T-cell (primary cell): ENCODE measurements around the gene VDAC1. TPM values are rescaled to one million over a fixed set of nuclear protein-coding genes. Genes with fewer than 3 reads are reported as not detected.

ENCODE experiments used
- ATAC-seq, 4 experiments: fragments of 200-7000 bp in 3 of 4; fragments of 150-1000 bp in 1 of 4; cut with Tn5 transposase; replicated peaks in 1 of 4; 1 replicate in 3 of 4; 2 replicates in 1 of 4; pipeline ENCODE4 v1.10.0; 2021; ENCODE audit warnings: moderate library complexity in 3 of 4, mild to moderate bottlenecking in 2 of 4, moderate number of reproducible peaks in 1 of 4
- CTCF ChIA-PET, 2 donors: fragments of 300-600 bp; sonication (Branson Sonifier 250); formaldehyde crosslinking; loops; one replicate each; lab custom pipeline; 2022; ENCODE audit warnings: antibody characterized with exemption in 2 of 2; lab: Charles Lee
- POLR2A ChIA-PET, 2 donors: fragments of 300-600 bp; sonication (Branson Sonifier 250); formaldehyde crosslinking; loops; one replicate each; lab custom pipeline; 2022; ENCODE audit warnings: antibody characterized with exemption in 2 of 2; lab: Charles Lee
- DNase-seq, 35 experiments: peaks; one replicate each; pipeline versions ENCODE4 v3.0.0 to v3.0.0-alpha.2; 2013 to 2023
- H3K27ac ChIP-seq: one replicate; pipeline ENCODE4 v1.5.1; 2013; ENCODE audit warnings: low read length
- H3K27me3 ChIP-seq, 2 experiments: replicated peaks in 1 of 2; 1 replicate in 1 of 2; 2 replicates in 1 of 2; pipeline versions ENCODE4 v1.6.1 to v1.7.0; 2013; ENCODE audit warnings: low read length in 1 of 2, mixed read lengths in 1 of 2; ENCODE audit not compliant: control insufficient read depth in 2 of 2, insufficient read depth in 2 of 2; ENCODE audit errors: extremely low read depth in 1 of 2
- H3K36me3 ChIP-seq, 2 donors: 1 replicate in 1 of 2; 2 replicates in 1 of 2; pipeline versions ENCODE4 v1.6.1 to v1.7.0; 2013; ENCODE audit warnings: low read length in 1 of 2; ENCODE audit not compliant: control insufficient read depth in 2 of 2, insufficient read depth in 1 of 2; ENCODE audit errors: extremely low read depth in 1 of 2
- H3K4me1 ChIP-seq, 2 experiments: 1 replicate in 1 of 2; 2 replicates in 1 of 2; pipeline versions ENCODE4 v1.6.1 to v1.7.0; 2013; ENCODE audit warnings: low read length in 2 of 2, mixed read lengths in 1 of 2; ENCODE audit not compliant: insufficient read depth in 2 of 2, control insufficient read depth in 1 of 2; ENCODE audit errors: extremely low read depth in 1 of 2
- H3K4me3 ChIP-seq, 2 donors: 1 replicate in 1 of 2; 2 replicates in 1 of 2; pipeline versions ENCODE4 v1.5.1 to v1.7.0; 2013; ENCODE audit warnings: mild to moderate bottlenecking in 2 of 2, low read length in 1 of 2, moderate library complexity in 1 of 2; ENCODE audit not compliant: control insufficient read depth in 1 of 2; ENCODE audit errors: extremely low read depth in 1 of 2
- H3K9me3 ChIP-seq: 2 replicates; pipeline ENCODE4 v1.7.0; 2013
- H3K27ac Mint-ChIP-seq, 2 donors: one replicate each; pipeline ENCODE4 v1.8.0; 2020 to 2021; ENCODE audit warnings: mild to moderate bottlenecking in 2 of 2, mixed read lengths in 2 of 2
- H3K27me3 Mint-ChIP-seq, 2 donors: one replicate each; pipeline ENCODE4 v1.8.0; 2021 to 2022; ENCODE audit warnings: mixed read lengths in 2 of 2
- H3K36me3 Mint-ChIP-seq: one replicate; pipeline ENCODE4 v1.8.0; 2021; ENCODE audit warnings: mixed read lengths
- H3K4me1 Mint-ChIP-seq, 3 donors: one replicate each; pipeline ENCODE4 v1.8.0; 2020 to 2022; ENCODE audit warnings: mixed read lengths in 3 of 3, mild to moderate bottlenecking in 1 of 3
- H3K4me3 Mint-ChIP-seq, 3 donors: one replicate each; pipeline ENCODE4 v1.8.0; 2020 to 2022; ENCODE audit warnings: mild to moderate bottlenecking in 3 of 3, mixed read lengths in 3 of 3, moderate library complexity in 3 of 3
- H3K9me3 Mint-ChIP-seq, 3 donors: one replicate each; pipeline ENCODE4 v1.8.0; 2020 to 2022; ENCODE audit warnings: mixed read lengths in 3 of 3
- WGBS: methylation state at CpG from one replicate; pipeline ENCODE4 v1.1.5; 2013; ENCODE audit warnings: missing lambda C conversion rate; ENCODE audit not compliant: insufficient coverage; 5-methylcytosine and 5-hydroxymethylcytosine counted together
- total RNA-seq, 35 experiments: library from RNA in 6 of 35; stranded (reverse) in 6 of 35; fragments of 120-200 nt in 1 of 35; gene quantifications; one replicate each; pipeline versions ENCODE4 v1.2.1 to v1.2.4 and lab custom pipeline; 2013 to 2026

Gene VDAC1
- total RNA-seq, 5 donors from 2014 or later (not counting 1 experiment from before 2014, with no cell fraction given): 45.8 to 58.7 (median 54.6) TPM

GRCh38 chr5:133934311-133934710 lies 70.5 kb downstream of the VDAC1 start:
- H3K4me3 Mint-ChIP-seq: no peak overlapping the region
- no peaks in the 10 kb centered on the region for H3K36me3 Mint-ChIP-seq
- ChIA-PET POLR2A (no interaction called here), CTCF (no interaction called here)
- Histone ChIP-seq H3K27ac (no peak overlapping the region), H3K27me3 (peaks cover 0 to 23% of the 10 kb centered on the region in 2 experiments), H3K4me3 (no peak overlapping the region), H3K36me3 (no peaks in the 10 kb centered on the region), H3K4me1 (peaks cover 0 to 12% of the 10 kb centered on the region in 2 experiments), H3K9me3 (no peaks in the 10 kb centered on the region)
- no peak for DNase-seq
- H3K27me3 Mint-ChIP-seq: no peaks in the 10 kb centered on the region
- H3K27ac Mint-ChIP-seq: peak overlapping the region in 1 of 2 donors; percentile 72
- H3K4me1 Mint-ChIP-seq: peaks cover 12 to 38% (median 20%) of the 10 kb centered on the region in 3 donors
- 88% methylated on average over 3 of the region's 5 CpGs for WGBS
- no peaks in the 10 kb centered on the region for H3K9me3 Mint-ChIP-seq
- ATAC-seq: no peak

- H3K36me3 ChIP-seq: no peaks in the 10 kb centered on the region
- CTCF ChIA-PET: no interaction called here
- DNase-seq (no peak), ATAC-seq (no peak)
- peaks cover 0 to 16% of the 10 kb centered on the region in 2 experiments for H3K4me1 ChIP-seq
- H3K9me3 Mint-ChIP-seq: no peaks in the 10 kb centered on the region
- no peaks in the 10 kb centered on the region for H3K27me3 Mint-ChIP-seq
- no peaks in the 10 kb centered on the region for H3K9me3 ChIP-seq
- no peak overlapping the region for H3K4me3 ChIP-seq
- 66% methylated on average over 11 of the region's 12 CpGs for WGBS
- no peak overlapping the region for H3K27ac Mint-ChIP-seq
- H3K4me1 Mint-ChIP-seq: peaks cover 12 to 41% (median 23%) of the 10 kb centered on the region in 3 donors
- no peak overlapping the region for H3K27ac ChIP-seq
- POLR2A ChIA-PET: no interaction called here
- H3K36me3 Mint-ChIP-seq: no peaks in the 10 kb centered on the region
- peaks cover 0 to 23% of the 10 kb centered on the region in 2 experiments for H3K27me3 ChIP-seq
- no peak overlapping the region for H3K4me3 Mint-ChIP-seq
These were observed 71.0 kb downstream of the VDAC1 start for GRCh38 chr5:133933670-133934295.

GRCh38 chr5:133933169-133933509 lies 71.6 kb downstream of the VDAC1 start:
- Mint-ChIP-seq H3K36me3 (no peaks in the 10 kb centered on the region), H3K9me3 (no peaks in the 10 kb centered on the region), H3K4me3 (no peak overlapping the region), H3K4me1 (peaks cover 12 to 41% (median 23%) of the 10 kb centered on the region in 3 donors), H3K27ac (no peak overlapping the region), H3K27me3 (no peaks in the 10 kb centered on the region)
- Histone ChIP-seq H3K27ac (no peak overlapping the region), H3K9me3 (no peaks in the 10 kb centered on the region), H3K4me3 (no peak overlapping the region), H3K4me1 (peaks cover 0 to 16% of the 10 kb centered on the region in 2 experiments), H3K36me3 (no peaks in the 10 kb centered on the region), H3K27me3 (peaks cover 0 to 23% of the 10 kb centered on the region in 2 experiments)
- ChIA-PET POLR2A (no interaction called here), CTCF (no interaction called here)
- DNase-seq (no peak), ATAC-seq (no peak)
- WGBS: 67% methylated on average over 1 of the region's 3 CpGs

- peak in 1 of 35 experiments; percentile 37 for DNase-seq
- H3K4me3 Mint-ChIP-seq: no peak overlapping the region
- WGBS: 87% methylated on average over 10 of the region's 13 CpGs
These were observed 72.2 kb downstream of the VDAC1 start for GRCh38 chr5:133932441-133933168.

GRCh38 chr5:133931546-133931945 lies 73.2 kb downstream of the VDAC1 start:
- H3K4me3 Mint-ChIP-seq: no peak overlapping the region
- ATAC-seq: no peak
- no peak overlapping the region for H3K27ac ChIP-seq
- H3K4me1 Mint-ChIP-seq: peaks cover 12 to 37% (median 23%) of the 10 kb centered on the region in 3 donors
- DNase-seq: no peak
- no peaks in the 10 kb centered on the region for H3K9me3 Mint-ChIP-seq
- H3K4me1 ChIP-seq: peaks cover 0 to 16% of the 10 kb centered on the region in 2 experiments
- H3K36me3 Mint-ChIP-seq: no peaks in the 10 kb centered on the region
- no peaks in the 10 kb centered on the region for H3K27me3 Mint-ChIP-seq
- H3K27me3 ChIP-seq: peaks cover 0 to 24% of the 10 kb centered on the region in 2 experiments
- no peaks in the 10 kb centered on the region for H3K36me3 ChIP-seq
- H3K4me3 ChIP-seq: no peak overlapping the region
- ChIA-PET POLR2A (interaction anchor here in 1 of 2 donors (0.5 kb wide), 1 partner anchor 134 kb away, joined by 7 read pairs; no protein-coding TSS in a partner anchor), CTCF (no interaction called here)
- H3K9me3 ChIP-seq: no peaks in the 10 kb centered on the region
- WGBS: 97% methylated on average over 5 of the region's 5 CpGs
- H3K27ac Mint-ChIP-seq: no peak overlapping the region

More at GRCh38 chr5:133932441-133933168, 72.2 kb downstream of the VDAC1 start:
- Mint-ChIP-seq H3K27ac (peak overlapping the region in 1 of 2 donors; percentile 46), H3K9me3 (no peaks in the 10 kb centered on the region), H3K27me3 (no peaks in the 10 kb centered on the region), H3K4me1 (peaks cover 12 to 41% (median 23%) of the 10 kb centered on the region in 3 donors), H3K36me3 (no peaks in the 10 kb centered on the region)
- ATAC-seq: no peak
- CTCF ChIA-PET: no interaction called here
- no peak overlapping the region for H3K27ac ChIP-seq
- H3K4me1 ChIP-seq: peaks cover 0 to 16% of the 10 kb centered on the region in 2 experiments
- peaks cover 0 to 23% of the 10 kb centered on the region in 2 experiments for H3K27me3 ChIP-seq
- no peaks in the 10 kb centered on the region for H3K36me3 ChIP-seq
- POLR2A ChIA-PET: no interaction called here
- H3K9me3 ChIP-seq: no peaks in the 10 kb centered on the region
- no peak overlapping the region for H3K4me3 ChIP-seq

GRCh38 chr5:133930813-133931090 lies 74.0 kb downstream of the VDAC1 start:
- no peaks in the 10 kb centered on the region for H3K36me3 ChIP-seq
- H3K4me3 Mint-ChIP-seq: peak overlapping the region; percentile 66 to 88 (median 80)
- ChIA-PET POLR2A (interaction anchor here in 1 of 2 donors (0.6 kb wide), 2 partner anchors 39 to 1001 kb away, joined by 3 read pairs; no protein-coding TSS in a partner anchor), CTCF (interaction anchor here in 1 of 2 donors (0.7 kb wide), 1 partner anchor 289 kb away, joined by 4 read pairs; no protein-coding TSS in a partner anchor)
- DNase-seq: no peak
- H3K4me1 Mint-ChIP-seq: peaks cover 12 to 37% (median 23%) of the 10 kb centered on the region in 3 donors
- no peaks in the 10 kb centered on the region for H3K27me3 Mint-ChIP-seq
- H3K4me1 ChIP-seq: peaks cover 0 to 16% of the 10 kb centered on the region in 2 experiments
- no peak for ATAC-seq
- no peaks in the 10 kb centered on the region for H3K9me3 Mint-ChIP-seq
- WGBS: no CpG with 5 or more reads among the region's 3 CpGs
- peak overlapping the region; percentile 68 for H3K27ac ChIP-seq
- peak overlapping the region; percentile 95 to 97 for H3K27ac Mint-ChIP-seq
- peak overlapping the region; percentile 25 to 51 for H3K4me3 ChIP-seq
- no peaks in the 10 kb centered on the region for H3K9me3 ChIP-seq
- no peaks in the 10 kb centered on the region for H3K36me3 Mint-ChIP-seq
- H3K27me3 ChIP-seq: peaks cover 0 to 25% of the 10 kb centered on the region in 2 experiments
